ENCODE results near the gene SNX13.

DNA sequence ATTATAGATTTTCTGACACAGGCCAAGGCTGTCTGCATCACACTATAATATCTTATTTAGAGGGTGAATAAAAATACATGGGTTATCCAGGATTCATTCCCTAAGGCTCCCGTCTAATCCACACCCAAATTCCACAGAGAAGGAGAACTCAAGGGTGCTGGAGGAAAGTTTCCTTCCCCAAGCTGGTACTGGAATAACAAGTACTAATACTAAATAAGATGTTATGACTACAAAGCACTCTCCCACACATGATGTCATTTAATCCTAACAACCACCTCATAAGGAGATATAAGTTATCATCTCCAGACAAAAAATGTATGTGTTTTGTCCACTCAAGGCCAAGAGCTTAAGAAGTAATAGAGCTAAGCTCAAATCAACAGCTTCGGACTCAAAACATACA is 53.0 kb downstream of the SNX13 start:
- TF ChIP-seq, protein P1, sequence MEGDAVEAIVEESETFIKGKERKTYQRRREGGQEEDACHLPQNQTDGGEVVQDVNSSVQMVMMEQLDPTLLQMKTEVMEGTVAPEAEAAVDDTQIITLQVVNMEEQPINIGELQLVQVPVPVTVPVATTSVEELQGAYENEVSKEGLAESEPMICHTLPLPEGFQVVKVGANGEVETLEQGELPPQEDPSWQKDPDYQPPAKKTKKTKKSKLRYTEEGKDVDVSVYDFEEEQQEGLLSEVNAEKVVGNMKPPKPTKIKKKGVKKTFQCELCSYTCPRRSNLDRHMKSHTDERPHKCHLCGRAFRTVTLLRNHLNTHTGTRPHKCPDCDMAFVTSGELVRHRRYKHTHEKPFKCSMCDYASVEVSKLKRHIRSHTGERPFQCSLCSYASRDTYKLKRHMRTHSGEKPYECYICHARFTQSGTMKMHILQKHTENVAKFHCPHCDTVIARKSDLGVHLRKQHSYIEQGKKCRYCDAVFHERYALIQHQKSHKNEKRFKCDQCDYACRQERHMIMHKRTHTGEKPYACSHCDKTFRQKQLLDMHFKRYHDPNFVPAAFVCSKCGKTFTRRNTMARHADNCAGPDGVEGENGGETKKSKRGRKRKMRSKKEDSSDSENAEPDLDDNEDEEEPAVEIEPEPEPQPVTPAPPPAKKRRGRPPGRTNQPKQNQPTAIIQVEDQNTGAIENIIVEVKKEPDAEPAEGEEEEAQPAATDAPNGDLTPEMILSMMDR (IDR thresholded peaks at IDR 0.05; ENCODE audit: low read length), result no peak
- no peak for TF ChIP-seq EZH2 (optimal IDR thresholded peaks at IDR 0.05; ENCODE audit: low read depth, low read length)
